SK-N-SH (cell line): ENCODE data around the gene LTF. TPM values are rescaled to one million over a fixed set of nuclear protein-coding genes. Genes with fewer than 3 reads are reported as not detected.

Experiments used
- CTCF ChIA-PET: fragments of 300-600, 350-600 bp; formaldehyde crosslinking; extraction: SDS; loops from one replicate; lab custom pipeline; 2021; lab: Yijun Ruan, JAX
- POLR2A ChIA-PET: fragments of 350-600 bp; sonication (Branson Sonifier 250); formaldehyde crosslinking; extraction: SDS; loops from one replicate; lab custom pipeline; 2020; ENCODE audit warnings: antibody characterized with exemption, inconsistent platforms; lab: Yijun Ruan, JAX
- DNase-seq: peaks from one replicate; pipeline ENCODE4 v3.0.0; 2012
- H2AFZ ChIP-seq: fragments of 200-600 bp; sonication (generic); 2 replicates; pipeline ENCODE4 v1.8.1; 2016; ENCODE audit warnings: antibody characterized with exemption, mild to moderate bottlenecking, low read depth
- H3F3A ChIP-seq: fragments of 200-600 bp; sonication (generic); replicated peaks from 2 replicates; pipeline ENCODE3; 2016; ENCODE audit warnings: antibody characterized with exemption, mild to moderate bottlenecking; ENCODE audit not compliant: insufficient read depth
- H3K27ac ChIP-seq, 2 experiments: fragments of 200-500 bp in 1 of 2; fragments of 200-600 bp in 1 of 2; sonication (Bioruptor generic) in 1 of 2; sonication (generic), shearing (Covaris generic) in 1 of 2; 2 replicates each; pipeline versions ENCODE4 v1.5.1 to v1.6.1; 2014 to 2016; ENCODE audit warnings: low read depth in 2 of 2, inconsistent platforms in 1 of 2, low read length in 1 of 2, mild to moderate bottlenecking in 1 of 2, mixed read lengths in 1 of 2
- H3K27me3 ChIP-seq: fragments of 200-600 bp; sonication (generic), shearing (Covaris generic); 2 replicates; pipeline ENCODE4 v1.6.1; 2016; ENCODE audit warnings: mixed run types; ENCODE audit not compliant: insufficient read depth
- H3K36me3 ChIP-seq, 2 experiments: fragments of 200-500 bp in 1 of 2; fragments of 200-600 bp in 1 of 2; sonication (Bioruptor generic) in 1 of 2; sonication (generic) in 1 of 2; replicated peaks in 1 of 2; 2 replicates each; pipeline versions ENCODE3 to v1.5.1; 2014 to 2016; ENCODE audit warnings: low read length in 1 of 2, mild to moderate bottlenecking in 1 of 2; ENCODE audit not compliant: insufficient read depth in 2 of 2, control insufficient read depth in 1 of 2
- H3K4me1 ChIP-seq, 2 experiments: fragments of 200-500 bp in 1 of 2; fragments of 200-600 bp in 1 of 2; sonication (Bioruptor generic) in 1 of 2; sonication (generic), shearing (Covaris generic) in 1 of 2; 2 replicates each; pipeline versions ENCODE4 v1.5.1 to v1.6.1; 2014 to 2016; ENCODE audit warnings: low read depth in 1 of 2, low read length in 1 of 2, mixed run types in 1 of 2; ENCODE audit not compliant: insufficient read depth in 2 of 2, control insufficient read depth in 1 of 2
- H3K4me2 ChIP-seq: fragments of 200-600 bp; sonication (generic), shearing (Covaris generic); 2 replicates; pipeline ENCODE4 v1.6.1; 2017; ENCODE audit warnings: mixed run types
- H3K4me3 ChIP-seq, 2 experiments: fragments of 200-500 bp in 1 of 2; fragments of 200-600 bp in 1 of 2; sonication (Bioruptor generic) in 1 of 2; sonication (generic), shearing (Covaris generic) in 1 of 2; 2 replicates each; pipeline versions ENCODE4 v1.5.1 to v1.8.1; 2014 to 2016; ENCODE audit warnings: low read depth in 2 of 2, inconsistent platforms in 1 of 2, low read length in 1 of 2, mild to moderate bottlenecking in 1 of 2, mixed read lengths in 1 of 2, moderate library complexity in 1 of 2
- H3K79me2 ChIP-seq: fragments of 200-600 bp; sonication (generic); 2 replicates; pipeline ENCODE4 v1.8.1; 2017; ENCODE audit warnings: mild to moderate bottlenecking; ENCODE audit not compliant: insufficient read depth
- H3K9ac ChIP-seq: fragments of 200-600 bp; sonication (generic); 2 replicates; pipeline ENCODE4 v1.6.1; 2017; ENCODE audit warnings: mixed run types
- H3K9me2 ChIP-seq: fragments of 200-600 bp; sonication (generic); 2 replicates; pipeline ENCODE4 v1.6.1; 2017; ENCODE audit warnings: mixed run types
- H3K9me3 ChIP-seq: fragments of 200-600 bp; sonication (generic); 2 replicates; pipeline ENCODE4 v1.6.1; 2017; ENCODE audit warnings: mixed run types, mild to moderate bottlenecking, moderate library complexity
- H4K20me1 ChIP-seq: fragments of 200-600 bp; sonication (generic); 2 replicates; pipeline ENCODE4 v1.6.1; 2017; ENCODE audit warnings: mild to moderate bottlenecking, mixed run types; ENCODE audit not compliant: insufficient read depth
- CHD2 ChIP-seq: fragments of 150-350 bp; IDR thresholded peaks from 2 replicates; pipeline ENCODE4 v1.6.1; 2018; ENCODE audit warnings: low read length; ENCODE audit not compliant: partially characterized antibody
- EZH2phosphoT487 ChIP-seq: fragments of 200-600 bp; sonication (generic); IDR thresholded peaks from 2 replicates; pipeline ENCODE4 v1.6.1; 2017; ENCODE audit warnings: low read depth, mixed run types, mild to moderate bottlenecking, antibody characterized with exemption, moderate library complexity, borderline replicate concordance
- FOSL2 ChIP-seq: IDR thresholded peaks from 2 replicates; pipeline ENCODE4 v1.4.0; 2012; ENCODE audit warnings: low read depth, mild to moderate bottlenecking, moderate library complexity, borderline replicate concordance
- GABPA ChIP-seq: IDR thresholded peaks from 2 replicates; pipeline ENCODE4 v1.4.0; 2012; ENCODE audit warnings: low read depth, mild to moderate bottlenecking
- JUND ChIP-seq: IDR thresholded peaks from 2 replicates; pipeline ENCODE4 v1.4.0; 2012
- MEF2A ChIP-seq: IDR thresholded peaks from 2 replicates; pipeline ENCODE4 v1.4.0; 2012; ENCODE audit warnings: low read depth, borderline replicate concordance
- PBX3 ChIP-seq: IDR thresholded peaks from 2 replicates; pipeline ENCODE4; 2012
- RCOR1 ChIP-seq: fragments of 150-350 bp; IDR thresholded peaks from 2 replicates; pipeline ENCODE4 v1.6.1; 2017; ENCODE audit warnings: antibody characterized with exemption, low read length
- USF1 ChIP-seq: IDR thresholded peaks from 2 replicates; pipeline ENCODE4 v1.4.0; 2012; ENCODE audit warnings: low read depth, borderline replicate concordance
- WGBS: methylation state at CpG from one replicate; pipeline ENCODE4 v1.1.6; 2017; ENCODE audit warnings: low lambda C conversion rate; 5-methylcytosine and 5-hydroxymethylcytosine counted together
- polyA plus RNA-seq, 3 experiments: library from polyadenylated mRNA; depleted of rRNA; stranded (reverse); fragments of >200 nt; gene quantifications; 2 replicates each; pipeline ENCODE4 v1.2.3, GENCODE V29; 2012

Gene LTF
- polyA plus RNA-seq, 1 of the 3 experiments (the other 2 are of a cell fraction), result not detected

- Histone ChIP-seq H3K4me2 (no peak overlapping the region), H3K79me2 (no peaks in the 10 kb centered on the region), H4K20me1 (no peaks in the 10 kb centered on the region), H3K9me2 (no peaks in the 10 kb centered on the region; the same call in 1 of the 2 replicates), H3K27me3 (peaks cover 7% of the 10 kb centered on the region; the same call in 1 of the 2 replicates), H3K9me3 (no peaks in the 10 kb centered on the region), H3K36me3 (no peaks in the 10 kb centered on the region), H3K4me1 (no peaks in the 10 kb centered on the region), H3K27ac (no peak overlapping the region), H2AFZ (no peak overlapping the region), H3K9ac (no peak overlapping the region), H3K4me3 (no peak overlapping the region), H3F3A (no peaks in the 10 kb centered on the region)
- WGBS, result 6% methylated on average over 2 of the region's 2 CpGs
- DNase-seq, result no peak
- POLR2A ChIA-PET, result no interaction called here
- no peak for TF ChIP-seq CHD2
- TF ChIP-seq EZH2phosphoT487, result no peak
- no peak for TF ChIP-seq JUND
- CTCF ChIA-PET, result interaction anchor here (1.0 to 1.6 kb wide), 2 partner anchors 21 to 89 kb away, joined by 3 to 6 read pairs; no protein-coding TSS in a partner anchor
These were observed 65.6 kb downstream of the LTF start for GRCh38 chr3:46399098-46399497.

- no peaks in the 10 kb centered on the region for H3K4me1 ChIP-seq
- H3K79me2 ChIP-seq, result no peaks in the 10 kb centered on the region
- no peaks in the 10 kb centered on the region for H4K20me1 ChIP-seq
- H3K27me3 ChIP-seq, result peaks cover 11% of the 10 kb centered on the region; the same call in 1 of the 2 replicates
- no peak overlapping the region for H3K9ac ChIP-seq
- POLR2A ChIA-PET, result no interaction called here
- H3F3A ChIP-seq, result no peaks in the 10 kb centered on the region
- no peaks in the 10 kb centered on the region; the same call in 1 of the 2 replicates for H3K9me2 ChIP-seq
- no peak overlapping the region for H3K27ac ChIP-seq
- DNase-seq, result no peak
- WGBS, result 10% methylated on average over 6 of the region's 6 CpGs
- CTCF ChIA-PET, result interaction anchor here (1.2 kb wide), 1 partner anchor 20 kb away, joined by 3 read pairs; no protein-coding TSS in a partner anchor
- TF ChIP-seq USF1 (no peak), FOSL2 (no peak), RCOR1 (no peak), PBX3 (no peak), MEF2A (no peak), GABPA (no peak)
- H3K36me3 ChIP-seq, result no peaks in the 10 kb centered on the region
- no peak overlapping the region for H3K4me3 ChIP-seq
- no peaks in the 10 kb centered on the region for H3K9me3 ChIP-seq
- no peak overlapping the region for H2AFZ ChIP-seq
- no peak overlapping the region for H3K4me2 ChIP-seq
These were observed 66.3 kb downstream of the LTF start for GRCh38 chr3:46398186-46398955.
